ENCODE data around the gene PPME1. TPM values are rescaled to one million over a fixed set of nuclear protein-coding genes. Genes with fewer than 3 reads are reported as not detected.

Gene PPME1
- total and polyA plus RNA-seq, 2 of the 4 experiments (the other 2 are of a cell fraction), result 42.3 to 89.5 TPM

GRCh38 chr11:74208507-74208906 is 37.4 kb downstream of the PPME1 start:
- Histone ChIP-seq H2BK5ac (ENCODE audit: low read depth, low read length, poor library complexity, severe bottlenecking) (no peak overlapping the region), H3K23ac (ENCODE audit: low read depth, low read length) (no peak overlapping the region), H3K4me3 (ENCODE audit: insufficient read depth, low read depth, low read length) (no peak overlapping the region), H2BK15ac (ENCODE audit: low read depth, low read length) (no peak overlapping the region), H3K4ac (ENCODE audit: low read depth, low read length) (no peak overlapping the region), H2AK9ac (replicated peaks; ENCODE audit: low read depth, low read length, poor library complexity) (no peak overlapping the region), H3K27me3 (ENCODE audit: control insufficient read depth, insufficient read depth, low read length) (no peaks in the 10 kb centered on the region), H3K4me1 (ENCODE audit: control insufficient read depth, insufficient read depth, low read length) (no peaks in the 10 kb centered on the region), H4K5ac (ENCODE audit: low read depth, low read length) (no peak overlapping the region), H2AFZ (replicated peaks; ENCODE audit: low read length, poor library complexity) (no peak overlapping the region), H3K18ac (ENCODE audit: low read depth, low read length) (no peak overlapping the region), H3K4me2 (ENCODE audit: low read depth, low read length) (no peak overlapping the region), H2BK120ac (ENCODE audit: low read depth, low read length) (no peak overlapping the region), H3K9me1 (ENCODE audit: insufficient read depth, low read length) (peaks cover 3% of the 10 kb centered on the region), H3K56ac (ENCODE audit: extremely low read depth, insufficient read depth, low read length) (no peak overlapping the region), H2BK20ac (ENCODE audit: low read depth, low read length) (no peak overlapping the region), H4K91ac (ENCODE audit: insufficient read depth, low read depth, low read length) (no peak overlapping the region), H3K79me1 (ENCODE audit: low read depth in 1 of 2, low read length in 2 of 2) (peaks cover 6 to 29% of the 10 kb centered on the region in 2 experiments; a peak in 3 of 4 replicates), H4K20me1 (ENCODE audit: insufficient read depth, low read length) (no peaks in the 10 kb centered on the region), H3K9ac (ENCODE audit: low read depth, low read length) (no peak overlapping the region), H3K14ac (replicated peaks; ENCODE audit: low read depth, low read length) (no peak overlapping the region), H3K9me3 (ENCODE audit: control insufficient read depth, insufficient read depth, low read length) (no peaks in the 10 kb centered on the region), H3K27ac (ENCODE audit: insufficient read depth, low read length) (no peak overlapping the region), H4K8ac (ENCODE audit: low read depth in 2 of 2, low read length in 2 of 2) (no peak overlapping the region), H2AK5ac (ENCODE audit: low read depth, low read length) (no peak overlapping the region), H3K36me3 (ENCODE audit: control insufficient read depth, insufficient read depth, low read length) (peaks cover 27% of the 10 kb centered on the region)
- DNase-seq, result no peak
- no TSS peak for BruUV-seq (replicated peaks)
- ChIA-PET CTCF (no interaction called here), POLR2A (ENCODE audit: unreplicated experiment) (no interaction called here)
- intact Hi-C loops (cut with micrococcal nuclease) (no loop called here), in situ Hi-C loops (cut with MboI; ENCODE audit: low sequenced_read_pairs) (no loop called here), dilution Hi-C loops (cut with HindIII; ENCODE audit: low sequenced_read_pairs, unreplicated experiment) (no loop called here)
- no peak for TF ChIP-seq CTCF (conservative IDR thresholded peaks at IDR 0.05; ENCODE audit: low read depth, low read length)
- TF ChIP-seq USF2 (IDR thresholded peaks at IDR 0.05; ENCODE audit: low read depth, low read length), result no peak
- no peak for TF ChIP-seq MAZ (IDR thresholded peaks at IDR 0.05; ENCODE audit: borderline replicate concordance, low read depth, low read length)
- TF ChIP-seq ELK1 (IDR thresholded peaks at IDR 0.05; ENCODE audit: borderline replicate concordance, low read depth, low read length), result no peak
- no peak for TF ChIP-seq CEBPB (IDR thresholded peaks at IDR 0.05; ENCODE audit: low read depth, low read length)
- no peak for TF ChIP-seq MXI1 (IDR thresholded peaks at IDR 0.05; ENCODE audit: borderline replicate concordance, low read depth, low read length)
- no peak for TF ChIP-seq NFE2L2 (IDR thresholded peaks at IDR 0.05; ENCODE audit: low read depth, low read length)
- no peak for TF ChIP-seq RCOR1 (IDR thresholded peaks at IDR 0.05; ENCODE audit: insufficient replicate concordance, low read length)
- TF ChIP-seq FOS (IDR thresholded peaks at IDR 0.05; ENCODE audit: low read depth, low read length), result no peak
- TF ChIP-seq RAD21 (IDR thresholded peaks at IDR 0.05; ENCODE audit: low read length), result no peak
- no peak for TF ChIP-seq RFX5 (IDR thresholded peaks at IDR 0.05; ENCODE audit: low read depth, low read length)
- TF ChIP-seq BHLHE40 (IDR thresholded peaks at IDR 0.05; ENCODE audit: low read depth, low read length), result no peak
- no peak for TF ChIP-seq CHD1 (IDR thresholded peaks at IDR 0.05; ENCODE audit: low read depth, low read length)
- TF ChIP-seq MAFK (IDR thresholded peaks at IDR 0.05; ENCODE audit: low read depth, low read length), result no peak
- no peak for TF ChIP-seq POLR2A (IDR thresholded peaks at IDR 0.05; ENCODE audit: low read depth, low read length)
- no peak for TF ChIP-seq SMC3 (IDR thresholded peaks at IDR 0.05; ENCODE audit: low read depth, low read length)
- no peak for ATAC-seq (ENCODE audit: low read depth)
